Gastrocnemius medialis (tissue), 4 donors: ENCODE data around the gene CDH18.

Experiments
- POLR2A ChIP-seq, 2 donors: fragments of 450-650 bp; IDR thresholded peaks; one replicate each; pipeline ENCODE4 v1.6.1; 2017; ENCODE audit warnings: antibody characterized with exemption in 2 of 2, mild to moderate bottlenecking in 2 of 2, moderate library complexity in 2 of 2
- TF ChIP-seq, protein P1 (sequence below), 5 experiments: fragments of 450-650 bp in 3 of 5; fragments of 200-600 bp in 2 of 5; sonication (generic) in 2 of 5; IDR thresholded peaks in 4 of 5; conservative IDR thresholded peaks in 1 of 5; 1 replicate in 4 of 5; 2 replicates in 1 of 5; pipeline ENCODE4 v1.5.1; 2016 to 2019; ENCODE audit warnings: antibody characterized with exemption in 5 of 5, mild to moderate bottlenecking in 3 of 5, moderate library complexity in 3 of 5

DNA sequence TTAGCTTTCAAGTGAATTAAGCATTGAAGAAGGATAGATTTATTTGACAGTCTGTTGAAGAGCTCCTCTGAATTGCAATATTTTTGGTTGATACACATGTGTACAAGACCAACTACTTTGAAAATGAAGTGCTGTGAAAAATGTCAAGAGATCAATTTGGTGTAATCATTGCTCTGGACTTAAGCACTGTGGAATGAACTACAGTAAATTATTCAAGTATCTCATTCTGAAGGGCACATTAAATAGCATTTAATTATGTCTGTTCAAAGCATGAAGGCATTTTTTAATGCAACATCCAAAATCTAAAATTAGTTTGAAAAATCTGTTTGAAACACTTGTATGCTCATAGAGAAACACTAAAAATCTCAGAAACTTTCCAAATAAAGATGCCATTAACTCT is 107.5 kb downstream of the CDH18 start:
- TF ChIP-seq, protein P1, sequence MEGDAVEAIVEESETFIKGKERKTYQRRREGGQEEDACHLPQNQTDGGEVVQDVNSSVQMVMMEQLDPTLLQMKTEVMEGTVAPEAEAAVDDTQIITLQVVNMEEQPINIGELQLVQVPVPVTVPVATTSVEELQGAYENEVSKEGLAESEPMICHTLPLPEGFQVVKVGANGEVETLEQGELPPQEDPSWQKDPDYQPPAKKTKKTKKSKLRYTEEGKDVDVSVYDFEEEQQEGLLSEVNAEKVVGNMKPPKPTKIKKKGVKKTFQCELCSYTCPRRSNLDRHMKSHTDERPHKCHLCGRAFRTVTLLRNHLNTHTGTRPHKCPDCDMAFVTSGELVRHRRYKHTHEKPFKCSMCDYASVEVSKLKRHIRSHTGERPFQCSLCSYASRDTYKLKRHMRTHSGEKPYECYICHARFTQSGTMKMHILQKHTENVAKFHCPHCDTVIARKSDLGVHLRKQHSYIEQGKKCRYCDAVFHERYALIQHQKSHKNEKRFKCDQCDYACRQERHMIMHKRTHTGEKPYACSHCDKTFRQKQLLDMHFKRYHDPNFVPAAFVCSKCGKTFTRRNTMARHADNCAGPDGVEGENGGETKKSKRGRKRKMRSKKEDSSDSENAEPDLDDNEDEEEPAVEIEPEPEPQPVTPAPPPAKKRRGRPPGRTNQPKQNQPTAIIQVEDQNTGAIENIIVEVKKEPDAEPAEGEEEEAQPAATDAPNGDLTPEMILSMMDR (IDR thresholded peaks at IDR 0.05 in 4 of 5, conservative IDR thresholded peaks at IDR 0.05 in 1 of 5) = no peak
- TF ChIP-seq POLR2A (IDR thresholded peaks at IDR 0.05) = no peak
